ENCODE measurements around the gene KRT6B. TPM values are rescaled to one million over a fixed set of nuclear protein-coding genes. Genes with fewer than 3 reads are reported as not detected.
"Not testable (repeated sequence)": the region's sequence is repeated elsewhere in the genome, so short reads cannot be mapped to it uniquely, and the experiment has no call there.

KRT6B gene
- total RNA-seq, 1 donor from 2014 or later: not detected

DNA sequence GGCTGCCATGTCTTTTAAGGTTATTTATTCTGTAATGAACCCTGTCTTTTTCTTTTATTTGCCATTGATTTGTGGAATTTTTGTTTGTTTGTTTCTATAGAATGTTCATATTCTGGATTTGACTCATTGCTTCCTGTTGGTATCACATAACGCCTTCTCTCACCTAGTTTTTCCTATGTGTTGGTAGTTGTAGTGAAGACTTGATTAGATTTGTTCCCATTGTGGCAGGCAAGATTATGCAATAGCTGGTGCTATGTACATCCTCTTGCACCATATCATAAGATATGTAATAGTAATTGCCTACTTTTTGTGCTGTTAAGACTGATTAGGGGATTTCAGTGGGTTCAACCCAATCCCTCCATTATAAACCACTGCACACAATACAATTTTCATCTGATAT lies 3.9 kb upstream of the KRT6B start:
- Histone ChIP-seq H3K27me3 (ENCODE audit: control insufficient read depth, insufficient read depth, low read length) (no peaks in the 10 kb centered on the region), H3K36me3 (ENCODE audit: control insufficient read depth, insufficient read depth, low read length) (no peaks in the 10 kb centered on the region), H3K4me3 (ENCODE audit: low read depth, low read length) (no peak overlapping the region)
- TF ChIP-seq, protein P1, sequence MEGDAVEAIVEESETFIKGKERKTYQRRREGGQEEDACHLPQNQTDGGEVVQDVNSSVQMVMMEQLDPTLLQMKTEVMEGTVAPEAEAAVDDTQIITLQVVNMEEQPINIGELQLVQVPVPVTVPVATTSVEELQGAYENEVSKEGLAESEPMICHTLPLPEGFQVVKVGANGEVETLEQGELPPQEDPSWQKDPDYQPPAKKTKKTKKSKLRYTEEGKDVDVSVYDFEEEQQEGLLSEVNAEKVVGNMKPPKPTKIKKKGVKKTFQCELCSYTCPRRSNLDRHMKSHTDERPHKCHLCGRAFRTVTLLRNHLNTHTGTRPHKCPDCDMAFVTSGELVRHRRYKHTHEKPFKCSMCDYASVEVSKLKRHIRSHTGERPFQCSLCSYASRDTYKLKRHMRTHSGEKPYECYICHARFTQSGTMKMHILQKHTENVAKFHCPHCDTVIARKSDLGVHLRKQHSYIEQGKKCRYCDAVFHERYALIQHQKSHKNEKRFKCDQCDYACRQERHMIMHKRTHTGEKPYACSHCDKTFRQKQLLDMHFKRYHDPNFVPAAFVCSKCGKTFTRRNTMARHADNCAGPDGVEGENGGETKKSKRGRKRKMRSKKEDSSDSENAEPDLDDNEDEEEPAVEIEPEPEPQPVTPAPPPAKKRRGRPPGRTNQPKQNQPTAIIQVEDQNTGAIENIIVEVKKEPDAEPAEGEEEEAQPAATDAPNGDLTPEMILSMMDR (IDR thresholded peaks at IDR 0.05; ENCODE audit: insufficient read depth, low read length, poor library complexity, severe bottlenecking): no peak
- no peak for DNase-seq (ENCODE audit: low read depth)

DNA sequence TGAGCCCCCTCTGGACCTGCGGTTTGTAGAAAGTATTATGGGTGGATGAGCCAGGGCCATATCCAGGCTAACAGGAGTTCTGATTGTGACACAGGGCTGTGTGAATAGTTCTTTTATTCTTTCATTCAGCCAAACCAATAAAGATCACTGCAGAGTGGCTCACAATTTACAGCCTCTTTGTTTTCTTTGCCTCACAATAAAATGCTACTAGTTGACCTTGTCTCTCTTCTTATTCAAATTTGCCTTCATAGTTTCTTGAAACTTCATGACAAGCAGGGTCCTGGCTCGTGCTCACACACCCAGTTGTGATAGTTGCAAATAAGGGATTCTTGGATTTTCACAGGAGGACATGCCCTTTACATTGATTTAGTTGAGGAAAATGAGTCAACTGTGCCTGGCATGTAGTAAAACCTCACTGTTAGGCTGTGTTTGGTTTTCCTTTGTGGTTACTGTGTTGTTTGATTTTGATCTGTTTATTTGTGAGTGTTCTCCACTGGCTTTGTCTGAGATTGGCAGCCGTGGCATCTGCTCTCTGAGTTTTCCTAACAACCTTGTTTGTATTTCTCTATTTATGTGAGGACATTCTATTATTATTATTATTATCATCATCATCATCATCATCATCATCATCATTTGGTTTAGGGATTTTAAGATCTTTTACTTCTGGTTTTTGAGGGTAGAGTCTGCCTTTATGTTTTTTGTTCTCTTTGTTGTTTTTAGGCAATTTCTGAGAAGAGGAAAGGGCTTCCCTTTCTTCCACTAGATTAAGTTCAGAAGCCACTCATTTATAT lies 2.7 kb upstream of the KRT6B start:
- Histone ChIP-seq H3K36me3 (ENCODE audit: control insufficient read depth, insufficient read depth, low read length) (no peaks in the 10 kb centered on the region), H3K27me3 (ENCODE audit: control insufficient read depth, insufficient read depth, low read length) (no peaks in the 10 kb centered on the region), H3K4me3 (ENCODE audit: low read depth, low read length) (no peak overlapping the region)
- DNase-seq (ENCODE audit: low read depth): no peak
- TF ChIP-seq, protein P1 (IDR thresholded peaks at IDR 0.05; ENCODE audit: insufficient read depth, low read length, poor library complexity, severe bottlenecking): no peak

DNA sequence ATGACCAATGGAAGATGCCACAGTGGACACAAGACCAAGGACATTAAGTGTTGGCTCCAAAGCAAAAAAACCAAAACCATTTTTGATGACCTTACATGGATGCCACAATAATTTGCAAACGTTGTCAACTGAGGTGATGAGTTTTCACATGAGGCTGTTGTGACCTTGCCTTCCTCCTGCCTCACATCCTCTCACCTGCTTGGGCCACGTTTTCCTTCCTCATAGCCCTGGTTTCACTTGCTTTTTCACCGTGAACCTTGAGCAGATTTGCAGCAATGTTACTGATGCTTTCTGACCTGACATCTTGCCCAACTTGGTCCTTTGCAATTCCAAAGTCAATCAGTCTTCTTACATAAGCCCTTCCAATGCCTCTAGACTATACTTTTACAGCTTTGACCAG lies 3.7 kb downstream of the KRT6B start:
- no peak for DNase-seq (ENCODE audit: low read depth)

DNA sequence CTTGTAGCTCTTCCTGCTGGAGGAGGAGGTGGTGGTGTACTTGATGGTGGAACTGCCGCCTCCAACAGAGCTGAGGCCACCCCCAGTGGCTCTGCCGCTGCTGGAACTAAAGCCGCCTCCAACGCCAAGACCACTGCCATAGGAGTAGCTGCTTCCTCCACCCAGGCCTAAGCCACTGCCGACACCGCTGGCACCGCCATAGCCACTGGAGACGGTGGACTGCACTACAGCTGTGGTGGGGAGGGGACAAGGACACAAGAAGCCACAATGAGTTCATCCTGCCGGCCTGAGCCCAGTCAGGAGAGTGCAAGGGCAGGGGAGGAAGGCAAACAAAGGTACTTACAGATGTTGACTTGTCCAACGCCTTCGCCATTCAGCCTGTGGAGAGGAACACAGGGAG lies 4.8 kb downstream of the KRT6B start:
- H3K4me3 ChIP-seq (ENCODE audit: low read depth, low read length); H3K36me3 ChIP-seq (ENCODE audit: control insufficient read depth, insufficient read depth, low read length); DNase-seq (ENCODE audit: low read depth); H3K27me3 ChIP-seq (ENCODE audit: control insufficient read depth, insufficient read depth, low read length): not testable (repeated sequence)

More for the DNA sequence above, 3.7 kb downstream of the KRT6B start:
- TF ChIP-seq, protein P1 (IDR thresholded peaks at IDR 0.05; ENCODE audit: insufficient read depth, low read length, poor library complexity, severe bottlenecking): no peak
- Histone ChIP-seq H3K4me3 (ENCODE audit: low read depth, low read length) (no peak overlapping the region), H3K36me3 (ENCODE audit: control insufficient read depth, insufficient read depth, low read length) (no peaks in the 10 kb centered on the region), H3K27me3 (ENCODE audit: control insufficient read depth, insufficient read depth, low read length) (no peaks in the 10 kb centered on the region)

DNA sequence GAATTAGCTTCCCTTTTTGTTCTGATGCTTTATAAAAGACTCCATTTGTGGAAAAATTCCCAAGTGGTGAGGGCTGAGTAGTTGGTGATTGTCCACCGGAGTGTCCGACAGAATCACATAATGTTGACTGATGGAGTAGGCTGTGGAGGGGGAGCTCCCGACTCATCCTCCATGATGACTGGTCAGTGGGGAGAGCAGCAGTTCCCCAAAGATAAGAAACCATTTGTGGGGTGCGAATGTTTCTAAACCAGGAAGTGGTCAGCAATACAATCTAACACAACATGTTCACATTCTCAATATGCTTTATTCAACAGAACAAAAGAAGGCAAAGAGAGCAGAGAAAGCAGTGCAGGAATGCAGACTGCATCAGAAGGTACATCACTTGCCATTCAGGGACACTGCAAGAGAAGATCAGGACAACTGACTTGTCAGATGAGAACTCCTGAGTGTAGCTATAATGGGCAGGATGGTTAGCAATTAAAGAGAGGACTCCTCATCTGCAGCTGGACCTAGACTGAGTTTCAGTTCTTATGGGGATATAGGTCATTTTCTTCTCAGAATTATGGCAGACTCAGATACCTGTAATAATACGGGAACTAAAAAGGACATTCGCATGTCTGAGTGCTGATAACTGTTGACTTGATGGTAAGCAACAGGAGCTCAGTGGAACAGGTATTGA lies 5.4 kb downstream of the KRT6B start:
- Histone ChIP-seq H3K36me3 (ENCODE audit: control insufficient read depth, insufficient read depth, low read length) (no peaks in the 10 kb centered on the region), H3K4me3 (ENCODE audit: low read depth, low read length) (no peak overlapping the region), H3K27me3 (ENCODE audit: control insufficient read depth, insufficient read depth, low read length) (no peaks in the 10 kb centered on the region)
- no peak for DNase-seq (ENCODE audit: low read depth)
- TF ChIP-seq, protein P1 (IDR thresholded peaks at IDR 0.05; ENCODE audit: insufficient read depth, low read length, poor library complexity, severe bottlenecking): no peak

DNA sequence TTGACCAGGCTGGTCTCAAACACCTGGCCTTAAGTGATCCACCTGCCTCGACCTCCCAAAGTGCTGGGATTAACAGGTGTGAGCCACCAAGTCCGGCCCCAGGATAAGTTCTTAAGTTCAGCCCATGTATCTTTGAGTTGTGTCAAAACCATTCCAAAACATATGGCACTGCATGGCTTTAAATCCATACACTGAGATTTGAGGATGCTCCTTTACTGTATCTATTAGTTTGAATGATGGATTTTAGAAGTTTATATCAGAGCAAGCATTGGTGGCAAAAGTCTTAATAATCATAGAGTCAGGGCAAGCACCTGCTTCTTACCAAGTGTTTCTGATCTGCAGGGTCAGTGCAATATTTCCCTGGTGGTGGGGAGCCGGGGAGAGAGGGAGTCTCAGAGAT lies 6.1 kb downstream of the KRT6B start:
- Histone ChIP-seq H3K4me3 (ENCODE audit: low read depth, low read length) (no peak overlapping the region), H3K36me3 (ENCODE audit: control insufficient read depth, insufficient read depth, low read length) (no peaks in the 10 kb centered on the region), H3K27me3 (ENCODE audit: control insufficient read depth, insufficient read depth, low read length) (no peaks in the 10 kb centered on the region)
- TF ChIP-seq, protein P1 (IDR thresholded peaks at IDR 0.05; ENCODE audit: insufficient read depth, low read length, poor library complexity, severe bottlenecking): no peak
- DNase-seq (ENCODE audit: low read depth): no peak
